Peyer's patch (tissue), 4 donors: ENCODE results near the gene ATP8B4.

Experiments used
- CTCF ChIP-seq, 6 experiments: fragments of 450-650 bp in 4 of 6; fragments of 200-600 bp in 2 of 6; sonication (generic) in 1 of 6; IDR thresholded peaks; one replicate each; pipeline ENCODE4 v1.5.1; 2017 to 2019; ENCODE audit warnings: antibody characterized with exemption in 6 of 6, mild to moderate bottlenecking in 3 of 6, moderate library complexity in 1 of 6
- POLR2A ChIP-seq, 2 donors: fragments of 450-650 bp; IDR thresholded peaks; one replicate each; pipeline ENCODE4 v1.5.1; 2017; ENCODE audit warnings: antibody characterized with exemption in 2 of 2, mild to moderate bottlenecking in 2 of 2, moderate library complexity in 2 of 2

GRCh38 chr15:49863431-49864224 lies 255.4 kb downstream of the ATP8B4 start:
- TF ChIP-seq CTCF (IDR thresholded peaks at IDR 0.05) (no peak), POLR2A (IDR thresholded peaks at IDR 0.05) (no peak)
